Effector memory CD4-positive, alpha-beta T cell (primary cell): ENCODE results near the gene RUNX3.
"Not testable (repeated sequence)": the region's sequence is repeated elsewhere in the genome, so short reads cannot be mapped to it uniquely, and the experiment has no call there.

Experiments
- DNase-seq, 3 donors: peaks; one replicate each; pipeline ENCODE4 v3.0.0-alpha.2; 2020
- H3K27ac ChIP-seq: 2 replicates; pipeline ENCODE4 v1.7.0; 2013; ENCODE audit warnings: mild to moderate bottlenecking, low read length, moderate library complexity; ENCODE audit not compliant: insufficient read depth, poor library complexity, severe bottlenecking
- H3K27me3 ChIP-seq: replicated peaks from 2 replicates; pipeline ENCODE4 v1.7.0; 2013; ENCODE audit warnings: mild to moderate bottlenecking, low read length; ENCODE audit not compliant: insufficient read depth, control insufficient read depth, poor library complexity, severe bottlenecking
- H3K36me3 ChIP-seq: 2 replicates; pipeline ENCODE4 v1.7.0; 2013; ENCODE audit warnings: mild to moderate bottlenecking, low read length, moderate library complexity; ENCODE audit not compliant: control insufficient read depth, insufficient read depth
- H3K4me1 ChIP-seq: 2 replicates; pipeline ENCODE4 v1.7.0; 2013; ENCODE audit warnings: low read length, mild to moderate bottlenecking; ENCODE audit not compliant: control insufficient read depth, insufficient read depth, poor library complexity, severe bottlenecking
- H3K4me3 ChIP-seq: 2 replicates; pipeline ENCODE4 v1.7.0; 2013; ENCODE audit warnings: low read length, low read depth, mild to moderate bottlenecking; ENCODE audit not compliant: insufficient read depth, poor library complexity, severe bottlenecking
- H3K9me3 ChIP-seq: 2 replicates; pipeline ENCODE4 v1.7.0; 2013; ENCODE audit warnings: mild to moderate bottlenecking, low read length, moderate library complexity; ENCODE audit not compliant: control insufficient read depth

RUNX3 gene

DNA sequence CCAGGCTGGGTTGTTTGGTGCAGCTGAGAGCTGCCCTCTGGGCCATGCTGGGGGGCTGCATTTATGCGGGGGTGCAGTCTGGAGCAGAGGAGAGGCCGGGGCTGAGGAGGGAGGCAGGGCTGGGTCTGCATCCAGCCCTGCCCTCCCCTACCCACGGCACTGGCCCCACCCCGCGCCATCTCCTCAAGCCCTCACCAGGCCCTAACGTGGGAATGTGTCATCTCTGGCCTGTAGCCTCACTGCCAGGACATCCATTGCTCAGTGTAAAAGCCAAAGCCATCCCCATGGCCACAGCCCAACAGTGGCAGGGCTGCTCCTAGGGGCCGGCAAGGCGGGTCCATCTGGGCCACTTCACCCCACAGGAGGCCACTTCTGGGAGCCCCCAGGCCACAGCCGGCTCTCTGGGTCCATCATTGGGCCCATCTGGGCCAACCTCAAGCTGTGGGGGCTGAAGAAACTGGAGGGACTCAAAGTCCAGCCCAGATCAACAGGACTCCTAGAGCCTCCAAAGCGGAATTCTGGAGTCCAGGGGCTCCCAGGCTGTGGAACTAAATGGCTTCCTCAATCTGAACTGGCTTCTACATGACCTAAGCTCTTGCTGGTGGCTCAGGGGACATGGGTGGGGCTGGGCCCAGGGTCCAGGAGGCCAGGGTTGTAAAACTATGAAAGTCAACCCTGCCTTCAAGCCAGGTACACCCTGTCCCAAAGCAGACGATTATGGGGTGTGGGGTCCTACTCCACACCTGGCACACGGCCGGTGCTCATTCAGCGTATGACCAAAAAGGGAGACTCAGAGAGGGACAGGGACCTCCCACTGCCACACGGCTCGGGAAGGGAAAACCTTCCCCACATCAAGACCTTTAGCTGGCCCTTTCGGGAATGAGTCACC is 32.6 kb downstream of the RUNX3 start:
- peaks cover 2% of the 10 kb centered on the region for H3K4me1 ChIP-seq
- DNase-seq, result no peak
- no peak overlapping the region for H3K4me3 ChIP-seq
- H3K9me3 ChIP-seq, result no peaks in the 10 kb centered on the region
- peaks cover 17% of the 10 kb centered on the region for H3K36me3 ChIP-seq
- no peaks in the 10 kb centered on the region for H3K27me3 ChIP-seq
- H3K27ac ChIP-seq, result no peak overlapping the region

DNA sequence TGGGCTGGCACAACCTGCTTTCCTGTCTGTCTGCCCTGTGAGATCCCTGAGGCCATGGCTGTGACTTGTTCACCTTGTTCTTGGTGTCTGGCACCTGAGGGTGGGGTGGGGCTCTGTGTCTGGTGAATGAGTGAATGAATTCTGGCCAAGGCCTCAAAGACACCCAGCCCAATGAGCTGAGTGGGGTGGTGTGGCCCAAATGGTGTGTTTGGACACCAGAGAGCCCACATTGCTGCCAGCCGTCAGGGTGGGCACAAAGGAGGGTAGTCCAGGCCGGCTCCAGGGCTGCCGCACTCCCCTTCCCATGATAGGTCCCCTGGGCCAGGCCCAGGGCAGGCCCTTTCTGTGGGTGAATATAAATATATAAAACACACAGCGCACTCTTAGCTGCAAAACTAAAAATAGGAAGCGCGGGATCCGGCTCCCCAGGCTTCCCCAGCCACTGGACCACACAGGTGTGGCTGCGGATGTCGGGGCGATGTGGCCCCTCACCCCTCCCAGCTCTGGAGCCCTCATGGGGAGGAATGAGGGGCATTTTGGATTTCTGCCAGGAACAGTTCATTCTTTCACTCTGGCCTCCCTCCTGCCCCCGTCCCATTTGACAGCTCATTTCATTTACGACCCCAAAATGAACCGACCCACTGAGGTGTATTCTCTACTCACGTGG is 33.3 kb downstream of the RUNX3 start:
- no peak overlapping the region for H3K27ac ChIP-seq
- H3K9me3 ChIP-seq, result peaks cover 5% of the 10 kb centered on the region
- no peak overlapping the region for H3K4me3 ChIP-seq
- peaks cover 10% of the 10 kb centered on the region for H3K36me3 ChIP-seq
- no peak for DNase-seq
- H3K27me3 ChIP-seq, result no peaks in the 10 kb centered on the region
- H3K4me1 ChIP-seq, result peaks cover 2% of the 10 kb centered on the region

DNA sequence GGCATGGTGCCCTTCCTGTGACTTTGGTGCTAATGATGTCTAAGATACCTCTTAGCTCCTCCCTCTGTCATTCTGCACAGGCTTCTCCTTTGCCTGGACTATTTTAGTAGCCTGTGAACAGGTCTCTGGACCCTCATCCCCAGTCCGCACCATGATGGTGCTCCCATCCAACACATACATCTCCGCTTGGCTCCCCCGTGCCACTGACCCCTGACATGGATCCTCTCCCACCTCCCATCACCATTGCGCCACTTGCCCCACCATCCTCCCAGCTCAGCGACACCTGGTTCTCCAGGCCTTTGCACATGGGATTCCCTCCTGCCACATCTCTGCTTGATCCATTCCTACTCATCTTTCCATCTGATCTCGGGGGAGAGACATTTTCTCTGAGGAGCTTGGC is 33.9 kb downstream of the RUNX3 start:
- Histone ChIP-seq H3K4me1 (peaks cover 2% of the 10 kb centered on the region), H3K9me3 (peaks cover 5% of the 10 kb centered on the region), H3K27me3 (no peaks in the 10 kb centered on the region), H3K4me3 (no peak overlapping the region), H3K27ac (no peak overlapping the region), H3K36me3 (peaks cover 4% of the 10 kb centered on the region)
- no peak for DNase-seq

DNA sequence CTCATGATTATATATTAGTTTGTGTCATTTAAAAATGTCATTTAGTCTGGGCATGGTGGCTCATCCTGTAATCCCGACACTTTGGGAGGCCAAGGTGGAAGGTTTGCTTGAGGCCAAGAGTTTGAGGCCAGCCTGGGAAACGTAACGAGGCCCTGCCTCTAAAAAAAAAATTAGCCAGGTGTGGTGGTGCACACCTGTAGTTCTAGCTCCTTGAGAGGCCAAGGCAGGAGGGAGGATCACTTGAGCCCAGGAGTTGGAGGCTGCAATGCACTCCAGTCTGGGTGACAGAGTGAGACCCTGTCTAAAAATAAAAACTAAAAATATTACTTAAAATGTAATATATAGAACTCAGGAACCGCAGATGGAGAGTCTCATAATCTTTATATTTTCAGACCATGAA is 34.6 kb downstream of the RUNX3 start:
- DNase-seq, result no peak
- no peak overlapping the region for H3K27ac ChIP-seq
- no peaks in the 10 kb centered on the region for H3K36me3 ChIP-seq
- no peak overlapping the region for H3K4me3 ChIP-seq
- peaks cover 5% of the 10 kb centered on the region for H3K9me3 ChIP-seq
- H3K4me1 ChIP-seq, result peaks cover 2% of the 10 kb centered on the region
- no peaks in the 10 kb centered on the region for H3K27me3 ChIP-seq

DNA sequence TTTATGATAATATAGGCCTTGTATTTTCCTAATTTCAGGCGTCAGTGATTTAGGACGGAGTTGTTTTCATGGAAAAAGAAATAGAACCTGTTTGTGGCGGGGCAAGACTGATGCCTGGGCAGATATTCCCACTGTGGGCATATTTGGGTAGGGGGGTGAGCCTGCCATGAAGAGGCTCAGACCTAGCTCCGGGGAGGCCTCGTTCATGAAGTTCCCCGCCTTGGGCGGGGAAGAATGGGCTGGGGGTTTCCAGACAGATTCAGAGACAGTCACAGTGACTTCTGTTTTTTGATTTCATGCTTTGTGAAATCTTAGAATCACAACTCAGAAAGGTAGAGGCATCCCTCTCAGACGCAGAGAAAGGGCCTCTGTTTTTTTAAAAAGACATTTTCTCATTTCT is 36.1 kb downstream of the RUNX3 start:
- no peak overlapping the region for H3K27ac ChIP-seq
- peaks cover 5% of the 10 kb centered on the region for H3K9me3 ChIP-seq
- peaks cover 2% of the 10 kb centered on the region for H3K4me1 ChIP-seq
- DNase-seq, result no peak
- H3K27me3 ChIP-seq, result no peaks in the 10 kb centered on the region
- no peaks in the 10 kb centered on the region for H3K36me3 ChIP-seq
- H3K4me3 ChIP-seq, result no peak overlapping the region

DNA sequence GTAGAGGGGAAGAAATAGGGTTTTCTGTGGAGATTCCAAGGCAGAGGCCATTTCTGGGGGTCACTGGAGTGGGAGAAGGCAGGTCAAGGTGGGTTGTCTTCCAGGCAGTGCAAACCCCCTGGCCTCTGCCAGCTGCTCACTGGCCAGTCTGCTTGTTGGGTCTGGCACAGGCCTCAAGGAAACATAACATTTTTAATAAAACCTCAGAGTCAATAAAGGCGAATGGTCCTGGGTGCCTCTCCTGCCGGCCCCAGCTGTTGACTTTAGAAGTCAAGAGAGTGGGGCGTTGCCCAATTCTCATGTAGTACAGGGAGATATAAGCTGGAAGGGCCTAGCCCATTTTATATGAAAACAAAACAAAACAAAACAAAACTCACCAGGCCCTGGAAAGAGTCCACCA is 36.6 kb downstream of the RUNX3 start:
- Histone ChIP-seq H3K36me3 (no peaks in the 10 kb centered on the region), H3K4me3 (no peak overlapping the region), H3K9me3 (peaks cover 5% of the 10 kb centered on the region), H3K27ac (no peak overlapping the region), H3K27me3 (no peaks in the 10 kb centered on the region), H3K4me1 (no peaks in the 10 kb centered on the region)
- no peak for DNase-seq

DNA sequence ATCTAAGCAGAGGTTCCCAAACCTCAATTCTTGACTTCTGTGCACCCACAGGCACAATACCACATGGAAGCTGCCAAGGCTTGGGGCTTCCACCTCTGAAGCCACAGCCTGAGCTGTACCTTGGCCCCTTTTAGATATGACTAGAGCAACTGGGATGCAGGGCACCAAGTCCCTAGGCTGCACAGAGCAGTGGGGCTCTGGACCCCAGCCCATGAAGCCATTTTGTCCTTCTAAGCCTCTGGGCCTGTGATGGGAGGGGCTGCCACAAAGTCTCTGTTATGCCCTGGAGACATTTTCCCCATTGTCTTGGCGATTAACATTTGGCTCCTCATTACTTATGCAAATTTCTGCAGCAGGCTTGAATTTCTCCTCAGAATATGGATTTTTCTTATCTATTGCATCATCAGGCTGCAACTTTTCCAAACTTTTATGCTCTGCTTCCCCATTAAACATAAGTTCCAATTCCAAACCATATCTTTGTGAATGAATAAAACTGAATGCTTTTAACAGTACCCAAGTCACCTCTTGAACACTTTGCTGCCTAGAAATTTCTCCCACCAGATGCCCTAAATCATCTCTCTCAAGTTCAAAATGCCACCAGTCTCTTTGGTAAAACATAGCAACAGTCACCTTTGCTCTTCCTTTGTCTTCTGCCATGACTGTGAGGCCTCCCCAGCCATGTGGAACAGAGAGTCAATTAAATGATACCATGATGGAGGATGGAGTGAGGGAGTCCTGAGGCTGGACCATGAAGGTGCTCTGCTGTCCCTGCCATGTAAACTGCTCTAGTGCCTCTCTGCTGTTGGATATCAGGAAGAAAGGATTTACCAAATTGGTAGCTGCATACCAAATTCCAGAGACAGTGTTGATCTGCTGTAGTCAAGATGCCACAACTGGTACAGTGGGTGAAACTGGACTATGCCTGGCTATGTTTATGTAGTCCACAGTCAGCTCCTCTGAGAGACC is 37.6 kb downstream of the RUNX3 start:
- H3K4me3 ChIP-seq, result no peak overlapping the region
- no peak for DNase-seq
- H3K27me3 ChIP-seq, result no peaks in the 10 kb centered on the region
- peaks cover 5% of the 10 kb centered on the region for H3K9me3 ChIP-seq
- no peak overlapping the region for H3K27ac ChIP-seq
- no peaks in the 10 kb centered on the region for H3K4me1 ChIP-seq
- no peaks in the 10 kb centered on the region for H3K36me3 ChIP-seq

DNA sequence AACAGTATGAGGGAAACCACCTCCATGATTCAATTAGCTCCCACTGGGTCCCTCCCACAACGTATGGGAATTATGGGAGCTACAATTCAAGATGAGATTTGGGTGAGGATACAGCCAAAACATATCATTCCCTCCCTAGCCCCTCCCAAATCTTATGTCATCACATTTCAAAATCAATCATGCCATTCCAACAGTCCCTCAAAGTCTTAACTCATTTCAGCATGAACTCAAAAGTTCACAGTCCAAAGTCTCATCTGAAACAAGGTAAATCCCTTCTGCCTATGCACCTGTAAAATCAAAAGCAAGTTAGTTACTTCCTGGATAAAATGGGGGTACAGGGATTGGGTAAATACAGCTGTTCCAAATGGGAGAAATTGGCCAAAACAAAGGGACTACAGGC is 38.7 kb downstream of the RUNX3 start:
- H3K27ac ChIP-seq, H3K4me3 ChIP-seq, H3K9me3 ChIP-seq, DNase-seq, H3K36me3 ChIP-seq, H3K27me3 ChIP-seq, H3K4me1 ChIP-seq: not testable (repeated sequence)

DNA sequence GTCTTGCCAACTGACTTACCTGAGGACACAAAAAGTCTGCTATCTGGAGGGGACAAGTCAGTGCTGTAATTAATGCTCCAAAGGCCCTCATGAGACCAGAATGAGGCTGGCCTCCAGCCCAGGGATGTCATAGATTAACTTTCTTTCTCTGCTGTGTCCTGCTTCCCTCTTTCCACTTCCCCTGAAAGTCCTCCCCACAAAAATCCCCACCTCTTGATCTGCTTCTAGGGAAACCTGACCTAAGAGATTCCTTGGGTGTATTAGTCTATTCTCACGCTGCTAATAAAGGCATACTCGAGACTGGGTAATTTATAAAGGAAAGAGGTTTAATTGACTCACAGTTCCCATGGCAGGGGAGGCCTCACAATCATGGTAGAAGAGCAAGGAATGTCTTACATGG is 39.2 kb downstream of the RUNX3 start:
- no peak overlapping the region for H3K4me3 ChIP-seq
- H3K27me3 ChIP-seq, result no peaks in the 10 kb centered on the region
- no peak for DNase-seq
- no peaks in the 10 kb centered on the region for H3K36me3 ChIP-seq
- H3K9me3 ChIP-seq, result peaks cover 5% of the 10 kb centered on the region
- no peak overlapping the region for H3K27ac ChIP-seq
- no peaks in the 10 kb centered on the region for H3K4me1 ChIP-seq
